Endothelial cell of umbilical vein (primary cell): ENCODE measurements around the gene ADRA2C. TPM values are rescaled to one million over a fixed set of nuclear protein-coding genes. Genes with fewer than 3 reads are reported as not detected.

Experiments
- BruUV-seq: library from RNA; stranded (reverse); fragments of 400-500 nt; replicated peaks from 2 replicates; lab custom pipeline; 2021; lab: Mats Ljungman, UMichigan
- CTCF ChIA-PET: fragments of 300-600, 350-600 bp; sonication (Branson Sonifier 250); formaldehyde crosslinking; loops from one replicate; lab custom pipeline; 2021; ENCODE audit warnings: antibody characterized with exemption, inconsistent platforms; lab: Charles Lee
- POLR2A ChIA-PET: fragments of 300-600, 350-600 bp; sonication (Branson Sonifier 250); formaldehyde crosslinking; loops from one replicate; lab custom pipeline; 2021; ENCODE audit warnings: antibody characterized with exemption, inconsistent platforms; lab: Charles Lee
- DNase-seq: peaks from one replicate; pipeline ENCODE4 v3.0.0-alpha.2; 2011; ENCODE audit warnings: low read depth, low spot score
- FAIRE-seq: peaks from 2 replicates; lab custom pipeline; 2011; peaks lifted over from hg19 to GRCh38; lab: Jason Lieb, UNC
- H2AFZ ChIP-seq: 2 replicates; pipeline ENCODE4 v1.6.0; 2012; ENCODE audit warnings: low read depth, low read length, control low read depth, inconsistent platforms
- H3K27ac ChIP-seq: 2 replicates; pipeline ENCODE4 v1.5.1; 2011; ENCODE audit warnings: low read depth, mild to moderate bottlenecking, control low read depth, low read length, moderate library complexity; ENCODE audit not compliant: insufficient read depth
- H3K27me3 ChIP-seq, 2 experiments: 2 replicates each; pipeline versions ENCODE4 v1.6.0 to v1.6.1; 2011; ENCODE audit warnings: low read length in 2 of 2, mixed read lengths in 1 of 2; ENCODE audit not compliant: control insufficient read depth in 2 of 2, insufficient read depth in 2 of 2
- H3K36me3 ChIP-seq, 2 experiments: 2 replicates in 1 of 2; 3 replicates in 1 of 2; pipeline ENCODE4 v1.5.1; 2011; ENCODE audit warnings: low read length in 2 of 2, mild to moderate bottlenecking in 1 of 2, moderate library complexity in 1 of 2; ENCODE audit not compliant: control insufficient read depth in 2 of 2, insufficient read depth in 2 of 2; ENCODE audit errors: extremely low read depth in 1 of 2
- H3K4me1 ChIP-seq: 3 replicates; pipeline ENCODE4 v1.5.1; 2011; ENCODE audit warnings: mild to moderate bottlenecking, low read length; ENCODE audit not compliant: control insufficient read depth, insufficient read depth; ENCODE audit errors: extremely low read depth
- H3K4me2 ChIP-seq: 2 replicates; pipeline ENCODE4 v1.6.1; 2011; ENCODE audit warnings: low read length, control low read depth, mixed read lengths; ENCODE audit not compliant: insufficient read depth
- H3K4me3 ChIP-seq, 3 experiments: fragments of 200-600 bp in 1 of 3; sonication (generic), shearing (Covaris generic) in 1 of 3; replicated peaks in 1 of 3; 2 replicates each; pipeline ENCODE4 v1.5.1; 2011 to 2016; ENCODE audit warnings: control low read depth in 3 of 3, low read length in 3 of 3, mild to moderate bottlenecking in 2 of 3, inconsistent platforms in 1 of 3, low read depth in 1 of 3, moderate library complexity in 1 of 3; ENCODE audit not compliant: insufficient read depth in 1 of 3
- H3K79me2 ChIP-seq: 2 replicates; pipeline ENCODE4 v1.6.0; 2012; ENCODE audit warnings: low read length, inconsistent platforms; ENCODE audit not compliant: control insufficient read depth, insufficient read depth
- H3K9ac ChIP-seq: replicated peaks from 2 replicates; pipeline ENCODE3; 2011; ENCODE audit warnings: low read length, control low read depth; ENCODE audit not compliant: insufficient read depth; ENCODE audit errors: extremely low read depth
- H3K9me1 ChIP-seq: replicated peaks from 3 replicates; pipeline ENCODE4 v1.6.0; 2011; ENCODE audit warnings: mild to moderate bottlenecking, low read length; ENCODE audit not compliant: control insufficient read depth, insufficient read depth; ENCODE audit errors: extremely low read depth
- H3K9me3 ChIP-seq: replicated peaks from 2 replicates; pipeline ENCODE4 v1.5.1; 2012; ENCODE audit warnings: low read length, inconsistent platforms; ENCODE audit not compliant: control insufficient read depth, insufficient read depth
- H4K20me1 ChIP-seq: replicated peaks from 2 replicates; pipeline ENCODE3; 2011; ENCODE audit warnings: mild to moderate bottlenecking, low read length; ENCODE audit not compliant: control insufficient read depth, insufficient read depth; ENCODE audit errors: extremely low read depth
- EZH2 ChIP-seq: IDR thresholded peaks from 2 replicates; pipeline ENCODE4 v1.6.1; 2012; ENCODE audit warnings: borderline replicate concordance, low read depth, mild to moderate bottlenecking, moderate library complexity, low read length, inconsistent platforms; ENCODE audit not compliant: severe bottlenecking
- FOS ChIP-seq: IDR thresholded peaks from 2 replicates; pipeline ENCODE4 v1.6.1; 2011; ENCODE audit warnings: mild to moderate bottlenecking, low read length, moderate library complexity, borderline replicate concordance; ENCODE audit not compliant: insufficient read depth
- JUN ChIP-seq: IDR thresholded peaks from 2 replicates; pipeline ENCODE4 v1.6.1; 2011; ENCODE audit warnings: borderline replicate concordance, low read depth; ENCODE audit not compliant: insufficient read length, insufficient read depth
- MYC ChIP-seq: IDR thresholded peaks from one replicate; pipeline ENCODE4 v1.6.1; 2011; ENCODE audit warnings: mild to moderate bottlenecking, low read depth, low read length
- POLR2AphosphoS5 ChIP-seq: IDR thresholded peaks from 2 replicates; pipeline ENCODE4 v1.6.1; 2012; ENCODE audit warnings: low read depth, mild to moderate bottlenecking, control low read depth, low read length, moderate library complexity; ENCODE audit not compliant: insufficient read depth
- dilution Hi-C: fragments of 300-500 bp; cut with MboI; formaldehyde crosslinking; loops from one replicate; pipeline ENCODE4 v1.15.0; 2019; ENCODE audit warnings: low sequenced_read_pairs; ENCODE audit not compliant: extremely low pct_ligation_motif_present
- intact Hi-C: fragments of 100-400 bp; cut with micrococcal nuclease; formaldehyde crosslinking; loops from one replicate; pipeline ENCODE4 v1.10.0; 2022
- polyA plus RNA-seq, 4 experiments: library from polyadenylated mRNA; depleted of rRNA in 3 of 4; stranded (reverse) in 3 of 4; unstranded in 1 of 4; fragments of >200 nt; gene quantifications; 2 replicates each; pipeline versions ENCODE4 v1.2.1 to v1.2.3, GENCODE V29; 2011 to 2012; ENCODE audit warnings: missing spikeins in 1 of 4
- total RNA-seq: library from RNA; stranded (reverse); gene quantifications from 2 replicates; pipeline ENCODE4 v1.2.3, GENCODE V29; 2021
- TF ChIP-seq, protein P1 (sequence below), 2 donors: IDR thresholded peaks; 1 replicate in 1 of 2; 2 replicates in 1 of 2; pipeline ENCODE4 v1.5.1; 2011; ENCODE audit warnings: low read length in 2 of 2, mild to moderate bottlenecking in 2 of 2, moderate library complexity in 2 of 2, control low read depth in 1 of 2, inconsistent platforms in 1 of 2, low read depth in 1 of 2; ENCODE audit not compliant: insufficient read depth in 1 of 2; ENCODE audit errors: extremely low read depth in 1 of 2
- TF ChIP-seq, protein P2 (sequence below): IDR thresholded peaks from 2 replicates; pipeline ENCODE4 v1.6.1; 2011; ENCODE audit not compliant: insufficient read depth, insufficient read length

ADRA2C gene
- total and polyA plus RNA-seq, 2 donors (not counting 3 experiments of a cell fraction or from before 2014, with no cell fraction given): 0.03 to 0.40 TPM

DNA sequence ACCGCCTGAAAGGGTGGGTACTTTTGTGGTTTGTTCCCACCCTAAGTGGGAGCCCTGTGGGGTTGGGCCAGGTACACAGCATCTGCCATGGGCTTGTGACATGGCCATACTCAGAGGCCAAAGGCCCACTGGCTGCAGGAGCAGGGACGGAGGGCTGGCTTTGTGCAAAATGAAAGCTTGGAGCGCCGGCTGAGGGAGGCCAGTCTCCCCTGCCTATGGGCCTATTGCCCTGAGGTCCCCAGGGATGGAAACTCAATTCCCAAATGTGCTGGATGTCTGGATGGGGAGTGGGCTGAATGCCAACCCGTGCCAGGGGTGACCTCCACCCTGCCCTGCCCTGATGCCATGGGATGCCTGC is 10.8 kb downstream of the ADRA2C start:
- no peak overlapping the region for H3K4me3 ChIP-seq
- dilution Hi-C loops (no loop called here), intact Hi-C loops (no loop called here)
- no peaks in the 10 kb centered on the region for H3K9me3 ChIP-seq
- H2AFZ ChIP-seq: no peak overlapping the region
- TF ChIP-seq, protein P1, sequence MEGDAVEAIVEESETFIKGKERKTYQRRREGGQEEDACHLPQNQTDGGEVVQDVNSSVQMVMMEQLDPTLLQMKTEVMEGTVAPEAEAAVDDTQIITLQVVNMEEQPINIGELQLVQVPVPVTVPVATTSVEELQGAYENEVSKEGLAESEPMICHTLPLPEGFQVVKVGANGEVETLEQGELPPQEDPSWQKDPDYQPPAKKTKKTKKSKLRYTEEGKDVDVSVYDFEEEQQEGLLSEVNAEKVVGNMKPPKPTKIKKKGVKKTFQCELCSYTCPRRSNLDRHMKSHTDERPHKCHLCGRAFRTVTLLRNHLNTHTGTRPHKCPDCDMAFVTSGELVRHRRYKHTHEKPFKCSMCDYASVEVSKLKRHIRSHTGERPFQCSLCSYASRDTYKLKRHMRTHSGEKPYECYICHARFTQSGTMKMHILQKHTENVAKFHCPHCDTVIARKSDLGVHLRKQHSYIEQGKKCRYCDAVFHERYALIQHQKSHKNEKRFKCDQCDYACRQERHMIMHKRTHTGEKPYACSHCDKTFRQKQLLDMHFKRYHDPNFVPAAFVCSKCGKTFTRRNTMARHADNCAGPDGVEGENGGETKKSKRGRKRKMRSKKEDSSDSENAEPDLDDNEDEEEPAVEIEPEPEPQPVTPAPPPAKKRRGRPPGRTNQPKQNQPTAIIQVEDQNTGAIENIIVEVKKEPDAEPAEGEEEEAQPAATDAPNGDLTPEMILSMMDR (IDR thresholded peaks at IDR 0.05; ENCODE audit: extremely low read depth in 1 of 2, insufficient read depth in 1 of 2, low read depth in 1 of 2, low read length in 2 of 2): no peak
- TF ChIP-seq POLR2AphosphoS5: no peak
- TF ChIP-seq MYC: no peak
- no peak for TF ChIP-seq FOS
- TF ChIP-seq JUN: no peak
- ChIA-PET POLR2A (no interaction called here), CTCF (no interaction called here)
- no peaks in the 10 kb centered on the region for H3K79me2 ChIP-seq
- no peaks in the 10 kb centered on the region for H3K27me3 ChIP-seq
- no peak overlapping the region for H3K9ac ChIP-seq
- no peaks in the 10 kb centered on the region for H3K36me3 ChIP-seq
- H3K4me2 ChIP-seq: no peak overlapping the region
- H3K9me1 ChIP-seq: no peaks in the 10 kb centered on the region
- H3K4me1 ChIP-seq: no peaks in the 10 kb centered on the region
- H3K27ac ChIP-seq: no peak overlapping the region
- no peaks in the 10 kb centered on the region for H4K20me1 ChIP-seq
- no TSS peak for BruUV-seq
- FAIRE-seq: no peak
- no peak for DNase-seq

DNA sequence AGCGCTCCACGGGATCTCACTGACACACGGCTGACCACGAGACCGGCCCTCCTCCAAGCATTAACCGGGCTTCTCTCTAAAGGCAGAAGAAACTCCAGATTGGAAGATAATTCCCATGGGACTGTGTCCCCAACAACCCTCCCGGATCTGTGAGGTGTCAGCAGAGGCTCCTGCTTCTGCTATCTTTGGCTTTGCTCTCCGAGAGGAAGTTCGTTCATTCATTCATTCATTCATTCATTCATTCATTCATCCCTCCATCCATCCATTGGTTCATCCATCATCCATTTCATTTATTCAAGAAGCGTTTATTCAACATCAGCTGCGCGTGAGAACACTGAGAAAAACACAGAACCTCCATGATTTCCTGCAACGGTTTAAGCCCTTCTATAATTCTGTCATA is 11.5 kb downstream of the ADRA2C start:
- Histone ChIP-seq H3K79me2 (no peaks in the 10 kb centered on the region), H3K4me2 (no peak overlapping the region), H3K4me3 (no peak overlapping the region), H3K9me3 (no peaks in the 10 kb centered on the region), H3K9me1 (no peaks in the 10 kb centered on the region), H4K20me1 (no peaks in the 10 kb centered on the region), H3K27ac (no peak overlapping the region), H3K4me1 (no peaks in the 10 kb centered on the region), H3K36me3 (no peaks in the 10 kb centered on the region), H3K27me3 (no peaks in the 10 kb centered on the region), H3K9ac (no peak overlapping the region), H2AFZ (no peak overlapping the region)
- TF ChIP-seq, protein P2, sequence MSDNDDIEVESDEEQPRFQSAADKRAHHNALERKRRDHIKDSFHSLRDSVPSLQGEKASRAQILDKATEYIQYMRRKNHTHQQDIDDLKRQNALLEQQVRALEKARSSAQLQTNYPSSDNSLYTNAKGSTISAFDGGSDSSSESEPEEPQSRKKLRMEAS: no peak
- TF ChIP-seq EZH2: no peak
- intact Hi-C loops (no loop called here), dilution Hi-C loops (no loop called here)
- ChIA-PET POLR2A (no interaction called here), CTCF (no interaction called here)
- no TSS peak for BruUV-seq
- no peak for FAIRE-seq
- DNase-seq: no peak
